B cell (primary cell): ENCODE data around the gene WFS1. TPM values are rescaled to one million over a fixed set of nuclear protein-coding genes. Genes with fewer than 3 reads are reported as not detected.

ENCODE experiments used
- ATAC-seq: fragments of 200-7000 bp; cut with Tn5 transposase; one replicate; pipeline ENCODE4 v1.10.0; 2021; ENCODE audit warnings: low read depth, mild to moderate bottlenecking, moderate number of reproducible peaks, moderate library complexity
- CTCF ChIA-PET: fragments of 350-600 bp; sonication (Branson Sonifier 250); formaldehyde crosslinking; loops from one replicate; lab custom pipeline; 2021; ENCODE audit warnings: antibody characterized with exemption, inconsistent platforms; lab: Charles Lee
- POLR2A ChIA-PET: fragments of 350-600 bp; sonication (Branson Sonifier 250); formaldehyde crosslinking; loops from one replicate; lab custom pipeline; 2021; ENCODE audit warnings: antibody characterized with exemption; lab: Charles Lee
- DNase-seq: peaks from one replicate; pipeline ENCODE4 v3.0.0; 2013
- H2AFZ ChIP-seq: 2 replicates; pipeline ENCODE4 v1.6.1; 2012; ENCODE audit warnings: mild to moderate bottlenecking, low read depth, low read length; ENCODE audit not compliant: insufficient read depth, poor library complexity, severe bottlenecking
- H3K27ac ChIP-seq, 2 donors: 1 replicate in 1 of 2; 2 replicates in 1 of 2; pipeline ENCODE4 v1.5.1; 2012 to 2013; ENCODE audit warnings: low read length in 2 of 2, mild to moderate bottlenecking in 2 of 2, moderate library complexity in 1 of 2
- H3K27me3 ChIP-seq, 4 experiments: fragments of 200-600 bp in 1 of 4; sonication (generic) in 1 of 4; replicated peaks in 1 of 4; 1 replicate in 2 of 4; 2 replicates in 2 of 4; pipeline versions ENCODE4 v1.6.1 to v1.7.0; 2013 to 2016; ENCODE audit warnings: low read length in 3 of 4, mild to moderate bottlenecking in 2 of 4, mixed read lengths in 1 of 4, moderate library complexity in 1 of 4; ENCODE audit not compliant: insufficient read depth in 4 of 4, control insufficient read depth in 3 of 4; ENCODE audit errors: control extremely low read depth in 1 of 4
- H3K36me3 ChIP-seq, 2 experiments: replicated peaks in 1 of 2; 1 replicate in 1 of 2; 2 replicates in 1 of 2; pipeline versions ENCODE4 v1.6.1 to v1.7.1; 2013; ENCODE audit warnings: low read length in 1 of 2; ENCODE audit not compliant: insufficient read depth in 2 of 2, control insufficient read depth in 1 of 2; ENCODE audit errors: control extremely low read depth in 1 of 2, extremely low read depth in 1 of 2
- H3K4me1 ChIP-seq, 2 donors: fragments of 200-600 bp in 1 of 2; sonication (generic) in 1 of 2; 1 replicate in 1 of 2; 2 replicates in 1 of 2; pipeline versions ENCODE4 v1.5.1 to v1.6.1; 2013 to 2017; ENCODE audit warnings: low read length in 2 of 2; ENCODE audit not compliant: control insufficient read depth in 2 of 2, insufficient read depth in 2 of 2
- H3K4me2 ChIP-seq: replicated peaks from 2 replicates; pipeline ENCODE3; 2012; ENCODE audit warnings: mild to moderate bottlenecking, low read depth, low read length; ENCODE audit not compliant: poor library complexity, severe bottlenecking
- H3K4me3 ChIP-seq, 5 experiments: fragments of 200-600 bp in 1 of 5; sonication (generic) in 1 of 5; 1 replicate in 3 of 5; 2 replicates in 2 of 5; pipeline versions ENCODE4 v1.5.1 to v1.7.0; 2011 to 2016; ENCODE audit warnings: low read length in 4 of 5, mild to moderate bottlenecking in 4 of 5, low read depth in 2 of 5, control low read depth in 1 of 5, moderate library complexity in 1 of 5; ENCODE audit not compliant: insufficient read depth in 1 of 5; ENCODE audit errors: control extremely low read depth in 1 of 5, extremely low read depth in 1 of 5
- H3K79me2 ChIP-seq: fragments of 200-600 bp; sonication (generic); one replicate; pipeline ENCODE4 v1.6.0; 2016; ENCODE audit warnings: low read length; ENCODE audit not compliant: control insufficient read depth, insufficient read depth
- H3K9ac ChIP-seq: fragments of 200-600 bp; sonication (generic); 2 replicates; pipeline ENCODE4 v1.6.1; 2017; ENCODE audit warnings: mild to moderate bottlenecking, low read length, moderate library complexity
- H3K9me3 ChIP-seq, 3 donors: one replicate each; pipeline versions ENCODE4 v1.6.1 to v1.7.1; 2013; ENCODE audit warnings: low read length in 2 of 3; ENCODE audit not compliant: control insufficient read depth in 2 of 3, insufficient read depth in 1 of 3; ENCODE audit errors: control extremely low read depth in 1 of 3
- H4K20me1 ChIP-seq: 2 replicates; pipeline ENCODE4 v1.6.0; 2012; ENCODE audit warnings: mild to moderate bottlenecking, low read length; ENCODE audit not compliant: insufficient read depth, control insufficient read depth, poor library complexity, severe bottlenecking
- H3K27ac Mint-ChIP-seq: one replicate; pipeline ENCODE4 v1.8.0; 2021; ENCODE audit warnings: mixed read lengths
- H3K27me3 Mint-ChIP-seq: one replicate; pipeline ENCODE4 v1.8.0; 2021; ENCODE audit warnings: mixed read lengths
- H3K4me1 Mint-ChIP-seq: one replicate; pipeline ENCODE4 v1.8.0; 2021; ENCODE audit warnings: mixed read lengths
- H3K4me3 Mint-ChIP-seq: one replicate; pipeline ENCODE4 v1.8.0; 2021; ENCODE audit warnings: mixed read lengths
- H3K9me3 Mint-ChIP-seq: one replicate; pipeline ENCODE4 v1.8.0; 2022; ENCODE audit warnings: mixed read lengths; ENCODE audit not compliant: insufficient read depth
- EZH2 ChIP-seq: IDR thresholded peaks from 2 replicates; pipeline ENCODE4 v1.6.1; 2012; ENCODE audit warnings: borderline replicate concordance, low read depth, mild to moderate bottlenecking, moderate library complexity, low read length; ENCODE audit not compliant: insufficient read depth, poor library complexity, severe bottlenecking
- WGBS: methylation state at CpG from one replicate; pipeline ENCODE4 v1.1.5; 2013; ENCODE audit warnings: missing lambda C conversion rate; ENCODE audit not compliant: insufficient coverage; 5-methylcytosine and 5-hydroxymethylcytosine counted together
- intact Hi-C: fragments of 100-400 bp; cut with micrococcal nuclease; formaldehyde crosslinking; loops from one replicate; pipeline ENCODE4 v1.10.0; 2022
- polyA plus RNA-seq: library from polyadenylated mRNA; depleted of rRNA; stranded (reverse); fragments of >200 nt; gene quantifications from 2 replicates; pipeline ENCODE4 v1.2.3, GENCODE V29; 2012
- total RNA-seq, 2 donors: library from RNA; stranded (reverse); fragments of 120-200 nt in 1 of 2; gene quantifications; 1 replicate in 1 of 2; 2 replicates in 1 of 2; pipeline versions ENCODE4 v1.2.3 to v1.2.4, GENCODE V29; 2013 to 2022
- TF ChIP-seq, protein P1 (sequence below): fragments of 200-600 bp; IDR thresholded peaks from one replicate; pipeline ENCODE4 v1.8.0; 2022; ENCODE audit warnings: antibody characterized with exemption, mild to moderate bottlenecking

WFS1 gene
- total and polyA plus RNA-seq, 2 donors (not counting 1 experiment from before 2014, with no cell fraction given): 5.8 to 6.7 TPM

DNA sequence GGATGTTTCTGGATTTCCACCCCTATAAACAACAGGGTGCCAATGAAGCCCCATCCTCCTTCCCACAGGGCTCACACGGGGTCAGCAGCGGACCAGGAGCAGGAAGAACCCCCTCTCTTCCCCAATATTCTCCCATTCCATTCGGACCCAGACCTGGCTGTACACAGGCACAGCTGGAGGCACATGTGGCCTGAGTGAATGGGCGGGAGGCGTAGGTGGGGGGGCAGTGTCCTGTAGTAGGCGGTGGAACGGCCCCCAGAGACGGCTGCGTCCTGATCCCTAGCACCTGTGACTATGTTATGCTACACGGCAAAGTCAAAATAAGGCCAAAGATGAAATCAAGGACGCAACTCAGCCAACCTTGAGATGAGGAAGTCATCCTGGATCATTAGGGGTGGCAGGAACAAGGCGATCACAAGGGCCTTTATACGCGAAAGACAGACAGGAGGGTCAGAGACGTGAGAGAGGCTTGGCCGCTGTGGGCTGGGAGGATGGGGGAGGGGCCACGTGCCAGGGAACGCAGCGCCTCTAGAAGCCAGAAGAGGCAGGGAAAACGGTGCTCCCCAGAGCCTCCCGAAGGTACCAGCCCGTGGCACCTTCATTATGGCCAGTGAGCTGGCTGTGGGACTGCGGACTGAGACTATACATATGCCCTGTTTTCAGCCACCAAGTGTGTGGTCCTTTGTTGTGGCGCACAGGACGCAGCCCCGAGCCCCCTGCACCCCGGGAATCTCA is 75.6 kb downstream of the WFS1 start:
- H3K4me1 Mint-ChIP-seq: no peaks in the 10 kb centered on the region
- peaks cover 0 to 16% (median 0%) of the 10 kb centered on the region in 3 donors for H3K9me3 ChIP-seq
- no peaks in the 10 kb centered on the region for H3K9me3 Mint-ChIP-seq
- H3K4me3 ChIP-seq: no peak overlapping the region
- no peaks in the 10 kb centered on the region for H3K36me3 ChIP-seq
- no peaks in the 10 kb centered on the region for H4K20me1 ChIP-seq
- peaks cover 0 to 4% (median 0%) of the 10 kb centered on the region in 4 experiments for H3K27me3 ChIP-seq
- no peak for ATAC-seq
- no peak overlapping the region for H3K4me2 ChIP-seq
- no peak for DNase-seq
- ChIA-PET POLR2A (no interaction called here), CTCF (no interaction called here)
- H3K4me3 Mint-ChIP-seq: no peak overlapping the region
- no peak overlapping the region for H3K27ac Mint-ChIP-seq
- H3K9ac ChIP-seq: no peak overlapping the region
- no peak overlapping the region for H3K27ac ChIP-seq
- intact Hi-C loops: no loop called here
- H3K27me3 Mint-ChIP-seq: peaks cover 16% of the 10 kb centered on the region
- 78% methylated on average over 24 of the region's 27 CpGs for WGBS
- TF ChIP-seq, protein P1, sequence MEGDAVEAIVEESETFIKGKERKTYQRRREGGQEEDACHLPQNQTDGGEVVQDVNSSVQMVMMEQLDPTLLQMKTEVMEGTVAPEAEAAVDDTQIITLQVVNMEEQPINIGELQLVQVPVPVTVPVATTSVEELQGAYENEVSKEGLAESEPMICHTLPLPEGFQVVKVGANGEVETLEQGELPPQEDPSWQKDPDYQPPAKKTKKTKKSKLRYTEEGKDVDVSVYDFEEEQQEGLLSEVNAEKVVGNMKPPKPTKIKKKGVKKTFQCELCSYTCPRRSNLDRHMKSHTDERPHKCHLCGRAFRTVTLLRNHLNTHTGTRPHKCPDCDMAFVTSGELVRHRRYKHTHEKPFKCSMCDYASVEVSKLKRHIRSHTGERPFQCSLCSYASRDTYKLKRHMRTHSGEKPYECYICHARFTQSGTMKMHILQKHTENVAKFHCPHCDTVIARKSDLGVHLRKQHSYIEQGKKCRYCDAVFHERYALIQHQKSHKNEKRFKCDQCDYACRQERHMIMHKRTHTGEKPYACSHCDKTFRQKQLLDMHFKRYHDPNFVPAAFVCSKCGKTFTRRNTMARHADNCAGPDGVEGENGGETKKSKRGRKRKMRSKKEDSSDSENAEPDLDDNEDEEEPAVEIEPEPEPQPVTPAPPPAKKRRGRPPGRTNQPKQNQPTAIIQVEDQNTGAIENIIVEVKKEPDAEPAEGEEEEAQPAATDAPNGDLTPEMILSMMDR: no peak
- TF ChIP-seq EZH2: no peak
- no peak overlapping the region for H2AFZ ChIP-seq
- no peaks in the 10 kb centered on the region for H3K4me1 ChIP-seq
- H3K79me2 ChIP-seq: no peaks in the 10 kb centered on the region

DNA sequence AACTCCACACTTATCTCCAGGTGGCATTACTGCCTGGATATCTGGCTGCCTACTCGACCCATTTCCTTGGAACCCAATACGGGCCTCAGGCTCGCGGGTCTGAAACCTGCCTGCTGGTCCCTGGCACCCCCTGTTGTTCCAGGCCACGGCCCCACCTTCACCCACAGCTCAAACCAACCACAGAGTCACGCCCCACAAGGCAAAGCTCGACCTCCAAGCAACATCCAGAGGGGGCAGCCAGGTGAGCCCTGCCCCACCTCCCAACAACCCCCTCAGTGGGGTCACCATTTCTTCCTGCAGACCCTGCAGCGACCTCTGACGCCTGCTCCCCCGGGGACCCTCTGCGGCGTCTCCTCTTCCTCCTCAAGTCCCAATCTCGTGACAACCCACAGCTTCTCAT is 76.2 kb downstream of the WFS1 start:
- no peak overlapping the region for H3K4me3 ChIP-seq
- 77% methylated on average over 13 of the region's 13 CpGs for WGBS
- no peaks in the 10 kb centered on the region for H3K79me2 ChIP-seq
- H3K27me3 Mint-ChIP-seq: peaks cover 10% of the 10 kb centered on the region
- no peak overlapping the region for H3K27ac ChIP-seq
- intact Hi-C loops: no loop called here
- H3K4me1 ChIP-seq: no peaks in the 10 kb centered on the region
- peaks cover 0 to 16% (median 0%) of the 10 kb centered on the region in 3 donors for H3K9me3 ChIP-seq
- no peak for TF ChIP-seq EZH2
- TF ChIP-seq, protein P1: no peak
- H3K9me3 Mint-ChIP-seq: no peaks in the 10 kb centered on the region
- H3K9ac ChIP-seq: no peak overlapping the region
- H3K36me3 ChIP-seq: no peaks in the 10 kb centered on the region
- no peak overlapping the region for H2AFZ ChIP-seq
- CTCF ChIA-PET: no interaction called here
- H3K4me2 ChIP-seq: no peak overlapping the region
- no peaks in the 10 kb centered on the region for H4K20me1 ChIP-seq
- H3K4me1 Mint-ChIP-seq: no peaks in the 10 kb centered on the region
- H3K4me3 Mint-ChIP-seq: no peak overlapping the region
- H3K27me3 ChIP-seq: no peaks in the 10 kb centered on the region
- DNase-seq (no peak), ATAC-seq (no peak)
- POLR2A ChIA-PET: no interaction called here
- no peak overlapping the region for H3K27ac Mint-ChIP-seq
